Epidermal melanocyte (primary cell): ENCODE data around the gene VDAC1.

Experiments used
- DNase-seq: peaks from one replicate; pipeline ENCODE4 v3.0.0; 2011; ENCODE audit warnings: low spot score; ENCODE audit not compliant: insufficient read length

The VDAC1 gene

GRCh38 chr5:133927300-133928180 is 77.2 kb downstream of the VDAC1 start:
- no peak for DNase-seq

- no peak for DNase-seq
Observed at GRCh38 chr5:133926489-133927299, 78.1 kb downstream of the VDAC1 start.

GRCh38 chr5:133925866-133926488 is 78.8 kb downstream of the VDAC1 start:
- DNase-seq: no peak

DNA sequence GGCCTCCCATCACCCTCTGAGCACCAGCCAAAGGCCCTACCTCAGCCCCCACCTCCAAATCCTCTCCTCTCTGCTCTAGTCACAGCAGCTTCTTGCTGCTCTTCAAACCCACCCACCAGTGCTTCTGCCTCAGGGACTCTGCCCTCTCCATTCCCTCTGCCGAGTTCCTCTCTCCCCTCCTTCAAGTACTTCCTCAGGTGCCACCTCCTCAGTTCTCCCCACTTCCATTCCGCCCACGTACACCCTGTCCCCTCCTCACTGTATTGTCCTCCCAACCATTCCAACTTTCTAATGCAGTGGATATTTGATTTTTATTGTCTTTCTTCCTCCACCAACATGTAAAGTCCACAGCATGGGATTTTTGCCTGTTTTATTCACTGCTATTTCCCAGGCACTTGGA is 79.5 kb downstream of the VDAC1 start:
- no peak for DNase-seq

DNA sequence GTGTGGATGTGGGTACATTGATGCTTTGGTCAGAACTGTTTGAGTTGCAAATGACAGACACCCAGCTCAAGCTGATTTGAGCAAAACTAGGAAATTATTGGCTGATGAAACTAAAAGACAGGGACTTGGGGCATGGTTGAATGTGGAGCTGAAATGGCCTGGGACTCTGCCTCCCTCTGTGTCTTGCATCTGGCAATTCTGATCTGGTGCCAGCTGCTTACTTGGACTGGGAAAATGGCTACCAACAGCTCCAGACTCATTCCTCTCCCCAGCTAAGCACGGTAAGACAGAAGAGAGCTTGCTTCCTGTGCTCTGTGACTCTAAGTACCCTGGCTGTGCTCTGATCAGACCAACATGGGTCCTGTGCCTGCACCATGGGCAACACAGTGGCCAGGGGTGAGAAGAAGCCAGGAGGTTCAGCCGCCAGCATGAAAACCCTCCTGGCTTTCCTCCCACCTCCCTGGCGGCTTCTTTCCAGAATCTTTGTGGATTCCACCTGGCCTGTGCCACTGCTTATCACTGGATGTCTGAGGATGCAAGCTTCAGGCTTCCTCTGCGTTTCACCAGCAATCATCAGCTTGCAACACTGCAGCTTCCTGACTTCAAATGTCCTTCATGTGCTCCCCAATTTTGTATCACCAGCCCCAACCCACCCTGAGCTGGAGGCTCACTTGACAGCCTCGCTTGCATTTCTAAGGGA is 80.4 kb downstream of the VDAC1 start:
- no peak for DNase-seq

DNA sequence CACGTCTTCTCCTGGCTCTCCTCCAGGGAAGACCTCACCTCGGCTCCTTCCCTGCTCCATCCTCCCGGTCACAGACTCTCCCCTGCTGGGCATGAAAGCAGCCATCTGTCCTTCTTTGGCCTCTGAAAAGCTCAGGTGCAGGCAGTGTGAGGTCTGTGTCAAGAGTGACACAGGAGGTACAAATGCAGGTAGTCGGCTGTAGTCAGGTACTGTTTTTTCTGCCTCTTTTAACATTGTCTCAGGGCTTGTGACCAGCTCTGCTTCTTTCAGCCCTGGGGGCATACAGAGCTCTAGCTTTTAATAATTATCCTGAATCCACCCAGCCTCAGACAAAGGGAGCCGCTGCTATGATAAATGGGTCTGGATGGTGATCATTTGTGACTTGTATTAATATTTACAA is 82.8 kb downstream of the VDAC1 start:
- no peak for DNase-seq
